GM21423 (cell line): ENCODE data around the gene OR52K2.
"Not testable (repeated sequence)": the region's sequence is repeated elsewhere in the genome, so short reads cannot be mapped to it uniquely, and the experiment has no call there.

Source experiments
- ATAC-seq: cut with Tn5 transposase; IDR thresholded peaks from one replicate; pipeline ENCODE4 v1.9.1; 2021; ENCODE audit warnings: mild to moderate bottlenecking, moderate library complexity; ENCODE audit not compliant: unreplicated experiment

Gene OR52K2

GRCh38 chr11:4479644-4480043 is 30.5 kb downstream of the OR52K2 start:
- no peak for ATAC-seq

- no peak for ATAC-seq
Measured at GRCh38 chr11:4480577-4481239, 31.6 kb downstream of the OR52K2 start.

GRCh38 chr11:4481240-4481582 is 32.1 kb downstream of the OR52K2 start:
- ATAC-seq: no peak

GRCh38 chr11:4482445-4482844 is 33.4 kb downstream of the OR52K2 start, which contains the start of gene OR52K1:
OR52K1 (plus strand) TSS chr11:4482646; CDS start chr11:4488901, 6,255 bp downstream.
- no peak for ATAC-seq

- no peak for ATAC-seq
Measured at GRCh38 chr11:4484310-4484709, 35.2 kb downstream of the OR52K2 start.

- ATAC-seq: not testable (repeated sequence)
Measured at GRCh38 chr11:4491405-4491804, 42.3 kb downstream of the OR52K2 start.

- no peak for ATAC-seq
Measured at GRCh38 chr11:4491878-4492606, 42.9 kb downstream of the OR52K2 start.

GRCh38 chr11:4493480-4493818 is 44.4 kb downstream of the OR52K2 start:
- no peak for ATAC-seq

- no peak for ATAC-seq
Measured at GRCh38 chr11:4495487-4495886, 46.4 kb downstream of the OR52K2 start.

GRCh38 chr11:4495986-4496385 is 46.9 kb downstream of the OR52K2 start:
- no peak for ATAC-seq

GRCh38 chr11:4496557-4497248 is 47.6 kb downstream of the OR52K2 start:
- ATAC-seq: no peak
